HepG2 (cell line): ENCODE results near the gene TNFSF12. TPM values are rescaled to one million over a fixed set of nuclear protein-coding genes. Genes with fewer than 3 reads are reported as not detected.

ENCODE experiments used
- ATAC-seq: fragments of 200-7000 bp; cut with Tn5 transposase; 3 replicates; pipeline ENCODE4 v1.9.1; 2020; ENCODE audit warnings: mild to moderate bottlenecking, moderate library complexity
- BruUV-seq: library from RNA; stranded (reverse); fragments of 400-500 nt; replicated peaks from 2 replicates; lab custom pipeline; 2021; lab: Mats Ljungman, UMichigan
- CTCF ChIA-PET: fragments of 300-600 bp; formaldehyde crosslinking; extraction: SDS; loops from one replicate; lab custom pipeline; 2021; ENCODE audit warnings: low total read pairs, inconsistent platforms, low intra/inter-chr PET ratio; lab: Yijun Ruan, JAX
- POLR2A ChIA-PET: fragments of 350-600 bp; sonication (Branson Sonifier 250); formaldehyde crosslinking; loops from one replicate; lab custom pipeline; 2020; ENCODE audit warnings: antibody characterized with exemption, inconsistent platforms; lab: Yijun Ruan, JAX
- DNase-seq: peaks from one replicate; pipeline ENCODE4 v3.0.0-alpha.2; 2015; ENCODE audit warnings: low spot score
- FAIRE-seq: peaks from 3 replicates; lab custom pipeline; 2011; peaks lifted over from hg19 to GRCh38; lab: Jason Lieb, UNC
- H2AFZ ChIP-seq: one replicate; pipeline ENCODE4 v1.6.1; 2011; ENCODE audit warnings: low read length, inconsistent platforms
- H3K27ac ChIP-seq: fragments of 300-600 bp; 3 replicates; pipeline ENCODE4 v1.8.0; 2011; ENCODE audit warnings: mixed run types, mild to moderate bottlenecking, mixed read lengths, low read length, inconsistent platforms; ENCODE audit not compliant: insufficient read depth; ENCODE audit errors: extremely low read length
- H3K27me3 ChIP-seq, 2 experiments: fragments of 200-600 bp in 1 of 2; 2 replicates in 1 of 2; 3 replicates in 1 of 2; pipeline versions ENCODE4 v1.6.0 to v1.8.0; 2011; ENCODE audit warnings: low read length in 2 of 2, mild to moderate bottlenecking in 2 of 2, moderate library complexity in 2 of 2, inconsistent platforms in 1 of 2; ENCODE audit not compliant: insufficient read depth in 2 of 2, control insufficient read depth in 1 of 2
- H3K36me3 ChIP-seq, 2 experiments: fragments of 200-600 bp in 1 of 2; replicated peaks in 1 of 2; 2 replicates in 1 of 2; 3 replicates in 1 of 2; pipeline versions ENCODE4 v1.5.1 to v1.8.0; 2011; ENCODE audit warnings: low read length in 2 of 2, inconsistent platforms in 1 of 2; ENCODE audit not compliant: insufficient read depth in 2 of 2, control insufficient read depth in 1 of 2
- H3K4me1 ChIP-seq: 2 replicates; pipeline ENCODE4 v1.5.1; 2012; ENCODE audit warnings: low read length, inconsistent platforms; ENCODE audit not compliant: insufficient read depth
- H3K4me2 ChIP-seq: 2 replicates; pipeline ENCODE4 v1.6.0; 2011; ENCODE audit warnings: low read depth, low read length, inconsistent platforms
- H3K4me3 ChIP-seq, 3 experiments: fragments of 200-600 bp in 1 of 3; sonication (generic), shearing (Covaris generic) in 1 of 3; replicated peaks in 1 of 3; 2 replicates each; pipeline ENCODE4 v1.5.1; 2011 to 2016; ENCODE audit warnings: low read length in 3 of 3, inconsistent platforms in 2 of 3, low read depth in 2 of 3, mild to moderate bottlenecking in 2 of 3, control low read depth in 1 of 3, mixed read lengths in 1 of 3; ENCODE audit not compliant: insufficient read depth in 1 of 3
- H3K79me2 ChIP-seq: one replicate; pipeline ENCODE4 v1.6.1; 2011; ENCODE audit warnings: low read length, inconsistent platforms; ENCODE audit not compliant: insufficient read depth
- H3K9ac ChIP-seq: 2 replicates; pipeline ENCODE4 v1.6.0; 2011; ENCODE audit warnings: mild to moderate bottlenecking, low read depth, low read length, inconsistent platforms; ENCODE audit not compliant: insufficient read depth
- H3K9me3 ChIP-seq: 2 replicates; pipeline ENCODE4 v1.5.1; 2012; ENCODE audit warnings: mild to moderate bottlenecking, low read length
- H4K20me1 ChIP-seq: 2 replicates; pipeline ENCODE4 v1.6.0; 2011; ENCODE audit warnings: inconsistent platforms, mild to moderate bottlenecking, low read length, moderate library complexity; ENCODE audit not compliant: insufficient read depth
- ATRX ChIP-seq: sonication (generic); formaldehyde crosslinking; IDR thresholded peaks from 2 replicates; pipeline ENCODE4 v1.4.0; 2020; ENCODE audit warnings: missing genetic modification reagents, borderline replicate concordance
- HNF4A ChIP-seq: sonication (generic); formaldehyde crosslinking; IDR thresholded peaks from 2 replicates; pipeline ENCODE4 v1.4.0; 2020; ENCODE audit warnings: missing genetic modification reagents
- HOXA5 ChIP-seq: sonication (generic); formaldehyde crosslinking; IDR thresholded peaks from 2 replicates; pipeline ENCODE4 v1.4.0; 2020; ENCODE audit warnings: missing genetic modification reagents
- ISL2 ChIP-seq: sonication (generic); formaldehyde crosslinking; IDR thresholded peaks from 2 replicates; pipeline ENCODE4 v1.5.0; 2020; ENCODE audit warnings: missing genetic modification reagents
- RFXANK ChIP-seq: IDR thresholded peaks from 2 replicates; pipeline ENCODE4 v1.6.1; 2016
- SP4 ChIP-seq: sonication (generic); formaldehyde crosslinking; IDR thresholded peaks from 2 replicates; pipeline ENCODE4 v1.8.1; 2023; ENCODE audit warnings: mild to moderate bottlenecking, missing genetic modification reagents
- STAG1 ChIP-seq: sonication (generic); formaldehyde crosslinking; IDR thresholded peaks from 2 replicates; pipeline ENCODE4 v1.4.0; 2020; ENCODE audit warnings: missing genetic modification reagents
- TEAD3 ChIP-seq: optimal IDR thresholded peaks from 2 replicates; pipeline ENCODE3; 2016; ENCODE audit warnings: borderline replicate concordance
- TFAP4 ChIP-seq: sonication (generic); IDR thresholded peaks from 2 replicates; pipeline ENCODE4 v1.6.1; 2016; ENCODE audit warnings: low read depth, borderline replicate concordance
- ZBTB38 ChIP-seq: sonication (generic); formaldehyde crosslinking; IDR thresholded peaks from 2 replicates; pipeline ENCODE4 v1.5.1; 2020; ENCODE audit warnings: mild to moderate bottlenecking, missing genetic modification reagents
- ZKSCAN1 ChIP-seq: fragments of 150-350 bp; IDR thresholded peaks from 2 replicates; pipeline ENCODE4 v1.6.1; 2014; ENCODE audit warnings: low read length
- ZNF121 ChIP-seq: sonication (generic); formaldehyde crosslinking; IDR thresholded peaks from 2 replicates; pipeline ENCODE4 v1.5.0; 2020; ENCODE audit warnings: mild to moderate bottlenecking, missing genetic modification reagents
- ZNF543 ChIP-seq: sonication (generic); formaldehyde crosslinking; IDR thresholded peaks from 2 replicates; pipeline ENCODE4 v1.4.0; 2020; ENCODE audit warnings: mild to moderate bottlenecking, missing genetic modification reagents
- ZNF788 ChIP-seq: sonication (generic); formaldehyde crosslinking; IDR thresholded peaks from 2 replicates; pipeline ENCODE4 v1.5.0; 2020; ENCODE audit warnings: mild to moderate bottlenecking, missing genetic modification reagents, borderline replicate concordance
- WGBS: methylation state at CpG from one replicate; pipeline ENCODE4 v1.1.6; 2017; ENCODE audit warnings: low lambda C conversion rate; 5-methylcytosine and 5-hydroxymethylcytosine counted together
- in situ Hi-C: cut with HindIII; loops from 2 replicates; pipeline ENCODE4 v1.10.0; 2017; ENCODE audit warnings: low pct_unique_long_range_greater_than_20kb; ENCODE audit not compliant: extremely low pct_ligation_motif_present
- intact Hi-C: fragments of 100-400 bp; cut with micrococcal nuclease; formaldehyde crosslinking; loops from one replicate; pipeline ENCODE4 v1.10.0; 2022; ENCODE audit not compliant: unreplicated experiment
- polyA plus RNA-seq, 8 experiments: library from polyadenylated mRNA; depleted of rRNA in 3 of 8; stranded (reverse) in 7 of 8; unstranded in 1 of 8; fragments of >200 nt; fragmentation: Illumina TruSeq in 4 of 8; extraction: Trizol in 4 of 8; gene quantifications; 2 replicates each; pipeline versions ENCODE4 v1.2.1 to v1.2.3, GENCODE V29; 2011 to 2016; ENCODE audit warnings: low read depth in 4 of 8, missing spikeins in 1 of 8, mixed read lengths in 1 of 8; ENCODE audit not compliant: insufficient read depth in 1 of 8
- total RNA-seq, 5 experiments: library from RNA; depleted of rRNA; stranded (reverse); fragments of >200 nt; fragmentation: Illumina TruSeq; extraction: Trizol; gene quantifications; 2 replicates each; pipeline ENCODE4 v1.2.3, GENCODE V29; 2016; ENCODE audit warnings: low read depth in 1 of 5
- TF ChIP-seq, protein P1 (sequence below): sonication (generic); formaldehyde crosslinking; IDR thresholded peaks from 2 replicates; pipeline ENCODE4 v1.5.1; 2020; ENCODE audit warnings: mild to moderate bottlenecking, missing genetic modification reagents, moderate library complexity

The TNFSF12 gene
- total and polyA plus RNA-seq, 2 of the 13 experiments (the other 11 are each of a cell fraction or from before 2014, with no cell fraction given), result 0.93 to 7.2 TPM

- 0 out of 2 replicates have a peak, but pooled peaks have one; percentile 14 for TF ChIP-seq TFAP4
- TF ChIP-seq ZNF543 (CRISPR knock-in tag), result 0 out of 2 replicates have a peak, but pooled peaks have one; percentile 6
- TF ChIP-seq HNF4A (CRISPR knock-in tag), result peak; percentile 56; the same call in 1 of the 2 replicates
- peak; percentile 10; the same call in 1 of the 2 replicates for TF ChIP-seq STAG1 (CRISPR knock-in tag)
- TF ChIP-seq ZNF121 (CRISPR knock-in tag), result peak; percentile 53; the same call in 1 of the 2 replicates
- peak; percentile 32; the same call in 1 of the 2 replicates for TF ChIP-seq ZNF788 (CRISPR knock-in tag)
- peak; percentile 33; the same call in 1 of the 2 replicates for TF ChIP-seq ISL2 (CRISPR knock-in tag)
- 0 out of 2 replicates have a peak, but pooled peaks have one; percentile 59 for TF ChIP-seq ZBTB38 (CRISPR knock-in tag)
- TF ChIP-seq HOXA5 (CRISPR knock-in tag), result peak; percentile 48; the same call in 1 of the 2 replicates
- no peak for TF ChIP-seq ZKSCAN1
These were observed 8.4 kb downstream of the TNFSF12 start (continued) for GRCh38 chr17:7557147-7557764.

DNA sequence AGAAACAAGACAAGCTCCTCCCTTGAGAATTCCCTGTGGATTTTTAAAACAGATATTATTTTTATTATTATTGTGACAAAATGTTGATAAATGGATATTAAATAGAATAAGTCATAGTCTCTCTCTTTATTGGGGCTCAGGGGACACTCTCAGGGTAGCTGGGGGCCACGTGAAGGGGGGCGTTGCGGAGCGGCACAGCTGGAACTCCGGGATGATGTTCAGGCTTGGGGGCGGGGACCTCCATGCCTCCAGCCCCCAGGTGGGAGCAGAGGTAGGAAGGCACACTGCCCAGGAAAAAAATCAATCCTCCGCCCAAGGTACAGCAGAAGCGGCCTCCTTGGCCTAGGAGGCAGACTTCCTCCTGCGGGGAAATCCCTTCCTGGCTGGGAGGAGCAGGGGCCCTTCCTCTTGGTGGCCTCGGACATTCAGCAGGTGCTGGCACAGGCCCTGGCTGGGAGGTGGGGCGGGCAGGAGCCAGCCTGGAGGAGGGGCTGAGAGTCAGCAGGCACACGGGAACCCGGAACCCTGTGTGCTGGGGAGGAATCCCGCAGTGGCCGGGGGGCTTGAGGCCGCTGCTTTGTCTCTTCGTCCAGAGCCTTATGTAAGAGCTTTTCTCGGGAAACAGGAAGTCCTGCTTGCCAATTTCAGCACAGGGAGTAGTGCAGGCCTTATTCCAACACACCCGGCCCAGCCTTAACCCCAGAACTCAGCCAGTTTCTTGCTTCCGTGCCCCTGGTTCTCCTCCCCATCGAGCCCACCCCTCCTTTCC lies 9.1 kb downstream of the TNFSF12 start:
- Histone ChIP-seq H3K9ac (peak overlapping the region; percentile 67), H3K4me1 (peaks cover 51% of the 10 kb centered on the region), H3K79me2 (peaks cover 9% of the 10 kb centered on the region), H3K36me3 (no peaks in the 10 kb centered on the region; a peak in 1 of 5 replicates), H3K4me3 (peak overlapping the region; percentile 51 to 92 (median 58)), H2AFZ (no peak overlapping the region), H3K4me2 (peak overlapping the region; percentile 91), H3K27ac (peak overlapping the region; percentile 55), H3K9me3 (no peaks in the 10 kb centered on the region), H4K20me1 (no peaks in the 10 kb centered on the region), H3K27me3 (no peaks in the 10 kb centered on the region; a peak in 1 of 5 replicates)
- CTCF ChIA-PET, result no interaction called here
- ATAC-seq (peak; percentile 39), DNase-seq (peak; percentile 52), FAIRE-seq (peak; percentile 67)
- no TSS peak for BruUV-seq
- intact Hi-C loops, result no loop called here
- POLR2A ChIA-PET, result interaction anchor here (0.8 to 4.8 kb wide), 10 partner anchors 10 to 276 kb away, joined by 3 to 33 read pairs (median 4); partner anchors contain the start of genes MPDU1, TMEM256, TNFSF12 and TP53
- 4% methylated on average over 11 of the region's 21 CpGs for WGBS
- in situ Hi-C loops, result loop anchor here (5.0 kb wide), 1 partner anchor 46 kb away; no protein-coding TSS in a partner anchor
- TF ChIP-seq ATRX (CRISPR knock-in tag) (no peak), SP4 (peak; percentile 35; the same call in 1 of the 2 replicates), TEAD3 (CRISPR knock-in tag) (peak; percentile 31), RFXANK (CRISPR knock-in tag) (0 out of 2 replicates have a peak, but pooled peaks have one; percentile 54)
- TF ChIP-seq, protein P1, sequence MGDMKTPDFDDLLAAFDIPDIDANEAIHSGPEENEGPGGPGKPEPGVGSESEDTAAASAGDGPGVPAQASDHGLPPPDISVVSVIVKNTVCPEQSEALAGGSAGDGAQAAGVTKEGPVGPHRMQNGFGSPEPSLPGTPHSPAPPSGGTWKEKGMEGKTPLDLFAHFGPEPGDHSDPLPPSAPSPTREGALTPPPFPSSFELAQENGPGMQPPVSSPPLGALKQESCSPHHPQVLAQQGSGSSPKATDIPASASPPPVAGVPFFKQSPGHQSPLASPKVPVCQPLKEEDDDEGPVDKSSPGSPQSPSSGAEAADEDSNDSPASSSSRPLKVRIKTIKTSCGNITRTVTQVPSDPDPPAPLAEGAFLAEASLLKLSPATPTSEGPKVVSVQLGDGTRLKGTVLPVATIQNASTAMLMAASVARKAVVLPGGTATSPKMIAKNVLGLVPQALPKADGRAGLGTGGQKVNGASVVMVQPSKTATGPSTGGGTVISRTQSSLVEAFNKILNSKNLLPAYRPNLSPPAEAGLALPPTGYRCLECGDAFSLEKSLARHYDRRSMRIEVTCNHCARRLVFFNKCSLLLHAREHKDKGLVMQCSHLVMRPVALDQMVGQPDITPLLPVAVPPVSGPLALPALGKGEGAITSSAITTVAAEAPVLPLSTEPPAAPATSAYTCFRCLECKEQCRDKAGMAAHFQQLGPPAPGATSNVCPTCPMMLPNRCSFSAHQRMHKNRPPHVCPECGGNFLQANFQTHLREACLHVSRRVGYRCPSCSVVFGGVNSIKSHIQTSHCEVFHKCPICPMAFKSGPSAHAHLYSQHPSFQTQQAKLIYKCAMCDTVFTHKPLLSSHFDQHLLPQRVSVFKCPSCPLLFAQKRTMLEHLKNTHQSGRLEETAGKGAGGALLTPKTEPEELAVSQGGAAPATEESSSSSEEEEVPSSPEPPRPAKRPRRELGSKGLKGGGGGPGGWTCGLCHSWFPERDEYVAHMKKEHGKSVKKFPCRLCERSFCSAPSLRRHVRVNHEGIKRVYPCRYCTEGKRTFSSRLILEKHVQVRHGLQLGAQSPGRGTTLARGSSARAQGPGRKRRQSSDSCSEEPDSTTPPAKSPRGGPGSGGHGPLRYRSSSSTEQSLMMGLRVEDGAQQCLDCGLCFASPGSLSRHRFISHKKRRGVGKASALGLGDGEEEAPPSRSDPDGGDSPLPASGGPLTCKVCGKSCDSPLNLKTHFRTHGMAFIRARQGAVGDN (CRISPR knock-in tag), result peak; percentile 86
